Lung (tissue), 16 donors: ENCODE results near the gene TLX3. TPM values are rescaled to one million over a fixed set of nuclear protein-coding genes. Genes with fewer than 3 reads are reported as not detected.

Experiments used
- ATAC-seq: fragments of 200-7000 bp; cut with Tn5 transposase; one replicate; pipeline ENCODE4 v1.9.1; 2020; ENCODE audit warnings: moderate number of reproducible peaks; ENCODE audit not compliant: insufficient read depth, low FRiP score
- DNase-seq, 3 donors: peaks; one replicate each; pipeline ENCODE4 v3.0.0-alpha.2; 2013 to 2017
- H3K27ac ChIP-seq, 2 donors: one replicate each; pipeline ENCODE4 v1.5.1; 2013; ENCODE audit warnings: mild to moderate bottlenecking in 2 of 2, moderate library complexity in 2 of 2, control low read depth in 1 of 2, inconsistent platforms in 1 of 2, low read depth in 1 of 2, low read length in 1 of 2
- H3K27me3 ChIP-seq, 3 donors: one replicate each; pipeline ENCODE4 v1.5.1; 2013; ENCODE audit warnings: low read length in 2 of 3; ENCODE audit not compliant: control insufficient read depth in 3 of 3, insufficient read depth in 3 of 3
- H3K36me3 ChIP-seq, 4 donors: one replicate each; pipeline ENCODE4 v1.5.1; 2013; ENCODE audit warnings: low read length in 4 of 4, mild to moderate bottlenecking in 1 of 4, moderate library complexity in 1 of 4; ENCODE audit not compliant: control insufficient read depth in 4 of 4, insufficient read depth in 4 of 4
- H3K4me1 ChIP-seq, 5 donors: one replicate each; pipeline ENCODE4 v1.5.1; 2013; ENCODE audit warnings: low read length in 5 of 5, mild to moderate bottlenecking in 2 of 5, moderate library complexity in 1 of 5; ENCODE audit not compliant: control insufficient read depth in 5 of 5, insufficient read depth in 5 of 5
- H3K4me3 ChIP-seq: one replicate; pipeline ENCODE4 v1.5.1; 2013; ENCODE audit warnings: mild to moderate bottlenecking, control low read depth, moderate library complexity
- H3K9ac ChIP-seq, 2 donors: one replicate each; pipeline ENCODE4 v1.5.1; 2013; ENCODE audit warnings: low read length in 2 of 2, control low read depth in 1 of 2; ENCODE audit not compliant: insufficient read depth in 1 of 2
- H3K9me3 ChIP-seq, 4 donors: one replicate each; pipeline ENCODE4 v1.5.1; 2013; ENCODE audit warnings: low read length in 3 of 4, mild to moderate bottlenecking in 1 of 4, moderate library complexity in 1 of 4; ENCODE audit not compliant: control insufficient read depth in 4 of 4, insufficient read depth in 3 of 4
- CTCF ChIP-seq: IDR thresholded peaks from 2 replicates; pipeline ENCODE4 v1.5.1; 2012; ENCODE audit warnings: mild to moderate bottlenecking; ENCODE audit errors: control extremely low read depth, extremely low read depth
- WGBS, 2 donors: extraction: QIAGEN DNeasy Blood & Tissue Kit; methylation state at CpG; one replicate each; pipeline ENCODE4 v1.1.7; 2013; 5-methylcytosine and 5-hydroxymethylcytosine counted together
- long read RNA-seq, 5 donors: transcript quantifications; one replicate each; lab custom pipeline, GENCODE V29; 2026
- polyA plus RNA-seq, 2 donors: library from polyadenylated mRNA; stranded (reverse); fragments of 200-250 nt; gene quantifications; one replicate each; pipeline ENCODE4 v1.2.1, GENCODE V29; 2013
- total RNA-seq, 2 donors: library from RNA; depleted of rRNA in 1 of 2; stranded (reverse); fragments of >200 nt in 1 of 2; gene quantifications; one replicate each; pipeline ENCODE4 v1.2.1, GENCODE V29; 2014 to 2021
- donor health status: control.
- donor health status: control.
- donor health status: Bipolar disorder and iron deficiency.
- donor health status: healthy.
- donor health status: DM: yes; HTN: yes; CAD: no.

The TLX3 gene
- total RNA-seq (not detected), polyA plus RNA-seq (not detected)
- long read RNA-seq, donor 1 = 0 reads
- long read RNA-seq, donor 2 = 0 reads
- long read RNA-seq, donor 3 = 0 reads
- long read RNA-seq, donor 4 = 0 reads
- long read RNA-seq, donor 5 = 0 reads

- Histone ChIP-seq H3K4me1 (peaks cover 0 to 30% (median 17%) of the 10 kb centered on the region in 5 donors), H3K27me3 (peaks cover 23 to 87% (median 78%) of the 10 kb centered on the region in 3 donors), H3K9ac (no peak within 1 kb of the TSS), H3K4me3 (no peak within 1 kb of the TSS), H3K9me3 (peaks cover 0 to 13% (median 0%) of the 10 kb centered on the region in 4 donors), H3K27ac (no peak within 1 kb of the TSS), H3K36me3 (no peaks in the 10 kb centered on the region)
- 5 to 10% methylated on average over 73 of the region's 73 CpGs for WGBS, 2 donors
- TF ChIP-seq CTCF = no peak
- peak; percentile 38 to 65 (median 42) for DNase-seq
- no peak for ATAC-seq
Observed at GRCh38 chr5:171308453-171309275, at the start of gene TLX3. Gene TLX3 (plus strand): TSS chr5:171309248. CDS start chr5:171309366, 118 bp downstream.

GRCh38 chr5:171261361-171261760 lies 47.7 kb upstream of the TLX3 start:
- no peaks in the 10 kb centered on the region for H3K4me1 ChIP-seq
- H3K27me3 ChIP-seq = no peaks in the 10 kb centered on the region
- H3K27ac ChIP-seq = no peak overlapping the region
- H3K9me3 ChIP-seq = no peaks in the 10 kb centered on the region
- no peak overlapping the region for H3K4me3 ChIP-seq
- WGBS, 2 donors = 68 to 87% methylated on average over 1 of the region's 1 CpG
- ATAC-seq (no peak), DNase-seq (no peak)
- peaks cover 0 to under 1% (median 0%) of the 10 kb centered on the region in 4 donors for H3K36me3 ChIP-seq
- no peak overlapping the region for H3K9ac ChIP-seq
- no peak for TF ChIP-seq CTCF

- Histone ChIP-seq H3K27ac (no peak overlapping the region), H3K9me3 (no peaks in the 10 kb centered on the region), H3K27me3 (no peaks in the 10 kb centered on the region), H3K4me3 (no peak overlapping the region), H3K4me1 (no peaks in the 10 kb centered on the region), H3K36me3 (peaks cover 0 to 1% (median 0%) of the 10 kb centered on the region in 4 donors), H3K9ac (no peak overlapping the region)
- no peak for DNase-seq
- no peak for TF ChIP-seq CTCF
- 89 to 90% methylated on average over 4 of the region's 4 CpGs for WGBS, 2 donors
- ATAC-seq = no peak
Observed at GRCh38 chr5:171261904-171262303, 47.1 kb upstream of the TLX3 start.
